Measurements from ENCODE around the gene DEPDC5.

DNA sequence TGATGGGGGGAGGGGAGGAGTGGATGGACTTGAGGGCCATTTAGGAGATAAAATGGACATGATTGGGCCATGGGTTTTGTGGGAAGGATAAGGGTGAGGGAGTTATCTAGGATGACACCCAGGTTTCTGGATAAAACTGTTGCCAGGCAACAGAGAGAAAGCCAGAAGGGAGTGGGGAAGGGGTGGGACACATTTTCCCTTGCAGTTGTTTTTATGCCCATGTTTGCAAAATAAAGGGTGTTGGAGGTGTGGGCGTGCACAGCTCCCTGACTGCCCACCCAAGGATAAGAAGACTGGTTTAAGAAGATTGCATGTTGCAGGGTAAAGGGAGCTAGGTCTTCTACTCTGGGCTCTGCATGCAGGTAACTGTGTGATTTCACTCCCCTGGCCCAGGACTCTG is 172.2 kb downstream of the DEPDC5 start:
- TF ChIP-seq FOXM1 (IDR thresholded peaks at IDR 0.05; ENCODE audit: borderline replicate concordance) (no peak), BHLHE40 (IDR thresholded peaks at IDR 0.05; ENCODE audit: borderline replicate concordance) (no peak), FOXK2 (IDR thresholded peaks at IDR 0.05) (no peak), SP1 (IDR thresholded peaks at IDR 0.05) (no peak), ZNF384 (IDR thresholded peaks at IDR 0.05) (no peak), NFRKB (IDR thresholded peaks at IDR 0.05) (no peak), SUZ12 (IDR thresholded peaks at IDR 0.05) (no peak), HDGF (IDR thresholded peaks at IDR 0.05; ENCODE audit: borderline replicate concordance) (no peak), ARNT (IDR thresholded peaks at IDR 0.05) (no peak), L3MBTL2 (conservative IDR thresholded peaks at IDR 0.05) (no peak)

Measured in HEK293T (cell line).